ENCODE measurements around the gene KRTAP26-1.

Gene KRTAP26-1

GRCh38 chr21:30320215-30320614 is at the start of gene KRTAP26-1:
TSS of gene KRTAP26-1 (minus strand) at chr21:30320315. CDS start at chr21:30320035, 280 bp downstream.
- Mint-ChIP-seq H3K36me3 (ENCODE audit: low read depth) (no peaks in the 10 kb centered on the region), H3K4me3 (no peak within 1 kb of the TSS), H3K9me3 (no peaks in the 10 kb centered on the region), H3K4me1 (no peaks in the 10 kb centered on the region), H3K27ac (no peak within 1 kb of the TSS), H3K27me3 (no peaks in the 10 kb centered on the region)
- DNase-seq (no peak), ATAC-seq (no peak)

- H3K4me1 Mint-ChIP-seq, result no peaks in the 10 kb centered on the region
- H3K27me3 Mint-ChIP-seq, result no peaks in the 10 kb centered on the region
- no peak overlapping the region for H3K4me3 Mint-ChIP-seq
- no peak for ATAC-seq
- H3K36me3 Mint-ChIP-seq (ENCODE audit: low read depth), result no peaks in the 10 kb centered on the region
- DNase-seq, result no peak
- no peaks in the 10 kb centered on the region for H3K9me3 Mint-ChIP-seq
- H3K27ac Mint-ChIP-seq, result no peak overlapping the region
These were observed 35.8 kb upstream of the KRTAP26-1 start for GRCh38 chr21:30355906-30356305.

- no peaks in the 10 kb centered on the region for H3K9me3 Mint-ChIP-seq
- no peaks in the 10 kb centered on the region for H3K4me1 Mint-ChIP-seq
These were observed 34.3 kb upstream of the KRTAP26-1 start for GRCh38 chr21:30354308-30355005.

GRCh38 chr21:30351534-30351933 is 31.4 kb upstream of the KRTAP26-1 start:
- no peaks in the 10 kb centered on the region for H3K4me1 Mint-ChIP-seq
- H3K27ac Mint-ChIP-seq, result no peak overlapping the region
- DNase-seq, result no peak
- H3K27me3 Mint-ChIP-seq, result no peaks in the 10 kb centered on the region
- H3K36me3 Mint-ChIP-seq (ENCODE audit: low read depth), result no peaks in the 10 kb centered on the region
- H3K4me3 Mint-ChIP-seq, result no peak overlapping the region
- H3K9me3 Mint-ChIP-seq, result no peaks in the 10 kb centered on the region
- no peak for ATAC-seq

More at GRCh38 chr21:30354308-30355005, 34.3 kb upstream of the KRTAP26-1 start:
- H3K4me3 Mint-ChIP-seq, result no peak overlapping the region
- ATAC-seq (no peak), DNase-seq (no peak)
- H3K36me3 Mint-ChIP-seq (ENCODE audit: low read depth), result no peaks in the 10 kb centered on the region
- no peaks in the 10 kb centered on the region for H3K27me3 Mint-ChIP-seq
- no peak overlapping the region for H3K27ac Mint-ChIP-seq

- Mint-ChIP-seq H3K36me3 (ENCODE audit: low read depth) (no peaks in the 10 kb centered on the region), H3K4me3 (no peak overlapping the region)
- ATAC-seq, result no peak
These were observed 29.5 kb upstream of the KRTAP26-1 start for GRCh38 chr21:30349572-30349971.

GRCh38 chr21:30348506-30348905 is 28.4 kb upstream of the KRTAP26-1 start, which contains the start of gene KRTAP23-1:
TSS of gene KRTAP23-1 (minus strand) at chr21:30348606. CDS start at chr21:30348606, 0 bp downstream.
- H3K9me3 Mint-ChIP-seq, result no peaks in the 10 kb centered on the region
- H3K27ac Mint-ChIP-seq, result no peak within 1 kb of the TSS
- H3K4me3 Mint-ChIP-seq, result no peak within 1 kb of the TSS
- H3K36me3 Mint-ChIP-seq (ENCODE audit: low read depth), result no peaks in the 10 kb centered on the region
- ATAC-seq (no peak), DNase-seq (no peak)
- no peaks in the 10 kb centered on the region for H3K27me3 Mint-ChIP-seq
- H3K4me1 Mint-ChIP-seq, result no peaks in the 10 kb centered on the region

More at GRCh38 chr21:30349572-30349971, 29.5 kb upstream of the KRTAP26-1 start:
- DNase-seq, result no peak
- H3K27me3 Mint-ChIP-seq, result no peaks in the 10 kb centered on the region
- H3K4me1 Mint-ChIP-seq, result no peaks in the 10 kb centered on the region
- H3K27ac Mint-ChIP-seq, result no peak overlapping the region
- no peaks in the 10 kb centered on the region for H3K9me3 Mint-ChIP-seq

- no peaks in the 10 kb centered on the region for H3K36me3 Mint-ChIP-seq (ENCODE audit: low read depth)
- no peaks in the 10 kb centered on the region for H3K27me3 Mint-ChIP-seq
- H3K4me3 Mint-ChIP-seq, result no peak overlapping the region
- ATAC-seq (no peak), DNase-seq (no peak)
- no peak overlapping the region for H3K27ac Mint-ChIP-seq
- no peaks in the 10 kb centered on the region for H3K4me1 Mint-ChIP-seq
- no peaks in the 10 kb centered on the region for H3K9me3 Mint-ChIP-seq
These were observed 24.9 kb upstream of the KRTAP26-1 start for GRCh38 chr21:30345014-30345413.

- Mint-ChIP-seq H3K4me3 (no peak overlapping the region), H3K27ac (no peak overlapping the region), H3K27me3 (no peaks in the 10 kb centered on the region), H3K36me3 (ENCODE audit: low read depth) (no peaks in the 10 kb centered on the region), H3K4me1 (no peaks in the 10 kb centered on the region), H3K9me3 (no peaks in the 10 kb centered on the region)
- peak; percentile 29 for DNase-seq
- no peak for ATAC-seq
These were observed 20.8 kb upstream of the KRTAP26-1 start for GRCh38 chr21:30340714-30341573.

- Mint-ChIP-seq H3K9me3 (no peaks in the 10 kb centered on the region), H3K4me1 (no peaks in the 10 kb centered on the region), H3K27ac (no peak overlapping the region), H3K27me3 (no peaks in the 10 kb centered on the region), H3K4me3 (no peak overlapping the region), H3K36me3 (ENCODE audit: low read depth) (no peaks in the 10 kb centered on the region)
- ATAC-seq (no peak), DNase-seq (no peak)
These were observed 18.6 kb upstream of the KRTAP26-1 start for GRCh38 chr21:30338717-30339116.

GRCh38 chr21:30337772-30338171 is 17.7 kb upstream of the KRTAP26-1 start:
- Mint-ChIP-seq H3K27ac (no peak overlapping the region), H3K9me3 (no peaks in the 10 kb centered on the region), H3K4me3 (no peak overlapping the region), H3K27me3 (no peaks in the 10 kb centered on the region), H3K36me3 (ENCODE audit: low read depth) (no peaks in the 10 kb centered on the region), H3K4me1 (no peaks in the 10 kb centered on the region)
- DNase-seq, result no peak
- ATAC-seq, result no peak

GRCh38 chr21:30337276-30337744 is 17.2 kb upstream of the KRTAP26-1 start, which contains the start of gene KRTAP27-1:
TSS of gene KRTAP27-1 (minus strand) at chr21:30337694. CDS start at chr21:30337668, 26 bp downstream.
- Mint-ChIP-seq H3K4me1 (no peaks in the 10 kb centered on the region), H3K27me3 (no peaks in the 10 kb centered on the region), H3K4me3 (no peak within 1 kb of the TSS), H3K27ac (no peak within 1 kb of the TSS), H3K9me3 (no peaks in the 10 kb centered on the region), H3K36me3 (ENCODE audit: low read depth) (no peaks in the 10 kb centered on the region)
- no peak for DNase-seq
- no peak for ATAC-seq

- ATAC-seq (no peak), DNase-seq (no peak)
- Mint-ChIP-seq H3K9me3 (no peaks in the 10 kb centered on the region), H3K4me1 (no peaks in the 10 kb centered on the region), H3K4me3 (no peak overlapping the region), H3K27me3 (no peaks in the 10 kb centered on the region), H3K36me3 (ENCODE audit: low read depth) (no peaks in the 10 kb centered on the region), H3K27ac (no peak overlapping the region)
These were observed 16.5 kb upstream of the KRTAP26-1 start for GRCh38 chr21:30336596-30336995.

GRCh38 chr21:30333736-30334135 is 13.6 kb upstream of the KRTAP26-1 start:
- H3K27ac Mint-ChIP-seq, result no peak overlapping the region
- H3K27me3 Mint-ChIP-seq, result no peaks in the 10 kb centered on the region
- DNase-seq (no peak), ATAC-seq (no peak)
- H3K36me3 Mint-ChIP-seq (ENCODE audit: low read depth), result no peaks in the 10 kb centered on the region
- H3K9me3 Mint-ChIP-seq, result no peaks in the 10 kb centered on the region
- no peaks in the 10 kb centered on the region for H3K4me1 Mint-ChIP-seq
- no peak overlapping the region for H3K4me3 Mint-ChIP-seq

GRCh38 chr21:30332681-30333080 is 12.6 kb upstream of the KRTAP26-1 start:
- H3K9me3 Mint-ChIP-seq, result peaks cover 2% of the 10 kb centered on the region
- DNase-seq (no peak), ATAC-seq (no peak)
- H3K4me3 Mint-ChIP-seq, result no peak overlapping the region
- no peaks in the 10 kb centered on the region for H3K36me3 Mint-ChIP-seq (ENCODE audit: low read depth)
- no peaks in the 10 kb centered on the region for H3K27me3 Mint-ChIP-seq
- no peaks in the 10 kb centered on the region for H3K4me1 Mint-ChIP-seq
- no peak overlapping the region for H3K27ac Mint-ChIP-seq
